DND-41 (cell line): ENCODE measurements around the gene PHLDB2.

Source experiments
- ATAC-seq: fragments of 200-7000 bp; cut with Tn5 transposase; 3 replicates; pipeline ENCODE4 v1.9.1; 2021; ENCODE audit warnings: low read depth; ENCODE audit not compliant: insufficient read depth
- DNase-seq: peaks from one replicate; pipeline ENCODE4 v3.0.0-alpha.2; 2020
- H2AFZ ChIP-seq: 2 replicates; pipeline ENCODE4 v1.6.0; 2012; ENCODE audit warnings: low read depth, low read length
- H3K27ac ChIP-seq: 2 replicates; pipeline ENCODE4 v1.5.1; 2012; ENCODE audit warnings: low read length, inconsistent platforms
- H3K27me3 ChIP-seq: fragments of 200-600 bp; sonication (generic); 2 replicates; pipeline ENCODE4 v1.6.0; 2012; ENCODE audit warnings: low read length, mild to moderate bottlenecking, inconsistent platforms; ENCODE audit not compliant: insufficient read depth, poor library complexity
- H3K36me3 ChIP-seq: 2 replicates; pipeline ENCODE4 v1.5.1; 2012; ENCODE audit warnings: low read length, inconsistent platforms; ENCODE audit not compliant: insufficient read depth
- H3K4me1 ChIP-seq: 2 replicates; pipeline ENCODE4 v1.5.1; 2012; ENCODE audit warnings: mild to moderate bottlenecking, low read length; ENCODE audit not compliant: insufficient read depth
- H3K4me2 ChIP-seq: 2 replicates; pipeline ENCODE4 v1.6.0; 2012; ENCODE audit warnings: mild to moderate bottlenecking, moderate library complexity, low read length, inconsistent platforms; ENCODE audit not compliant: insufficient read depth
- H3K4me3 ChIP-seq, 2 experiments: fragments of 200-600 bp in 1 of 2; shearing (Covaris generic) in 1 of 2; 2 replicates each; pipeline ENCODE4 v1.5.1; 2012 to 2016; ENCODE audit warnings: inconsistent platforms in 2 of 2, low read length in 2 of 2, mild to moderate bottlenecking in 2 of 2, low read depth in 1 of 2, moderate library complexity in 1 of 2
- H3K79me2 ChIP-seq: 2 replicates; pipeline ENCODE4 v1.6.0; 2012; ENCODE audit warnings: low read length, inconsistent platforms; ENCODE audit not compliant: insufficient read depth
- H3K9ac ChIP-seq: 2 replicates; pipeline ENCODE4 v1.6.0; 2012; ENCODE audit warnings: low read depth, mild to moderate bottlenecking, inconsistent platforms, low read length, moderate library complexity
- H3K9me3 ChIP-seq: 2 replicates; pipeline ENCODE4 v1.5.1; 2012; ENCODE audit warnings: low read length, moderate library complexity, mild to moderate bottlenecking, inconsistent platforms; ENCODE audit not compliant: insufficient read depth, severe bottlenecking
- H4K20me1 ChIP-seq: 2 replicates; pipeline ENCODE4 v1.6.0; 2012; ENCODE audit warnings: low read length; ENCODE audit not compliant: insufficient read depth
- CTCF ChIP-seq: IDR thresholded peaks from 2 replicates; pipeline ENCODE4 v1.5.1; 2012; ENCODE audit warnings: borderline replicate concordance, low read length, moderate library complexity, mild to moderate bottlenecking; ENCODE audit not compliant: poor library complexity, severe bottlenecking; ENCODE audit errors: extremely low read depth
- EZH2 ChIP-seq: IDR thresholded peaks from 3 replicates; pipeline ENCODE4 v1.6.1; 2012; ENCODE audit warnings: borderline replicate concordance, low read depth, mild to moderate bottlenecking, moderate library complexity, low read length, inconsistent platforms; ENCODE audit not compliant: severe bottlenecking

The PHLDB2 gene

GRCh38 chr3:111899966-111900365 is 40.9 kb downstream of the PHLDB2 start:
- Histone ChIP-seq H3K36me3 (no peaks in the 10 kb centered on the region), H3K27me3 (no peaks in the 10 kb centered on the region), H3K4me1 (no peaks in the 10 kb centered on the region), H3K79me2 (no peaks in the 10 kb centered on the region), H3K4me2 (no peak overlapping the region), H3K9me3 (no peaks in the 10 kb centered on the region), H4K20me1 (no peaks in the 10 kb centered on the region), H3K27ac (no peak overlapping the region), H3K4me3 (no peak overlapping the region), H2AFZ (no peak overlapping the region), H3K9ac (no peak overlapping the region)
- TF ChIP-seq EZH2: no peak
- no peak for TF ChIP-seq CTCF
- no peak for ATAC-seq
- DNase-seq: no peak

- ATAC-seq: no peak
- H3K36me3 ChIP-seq: no peaks in the 10 kb centered on the region
- no peak for DNase-seq
- H3K9me3 ChIP-seq: no peaks in the 10 kb centered on the region
- no peak overlapping the region for H3K4me3 ChIP-seq
- H3K9ac ChIP-seq: no peak overlapping the region
- no peak overlapping the region for H3K27ac ChIP-seq
- H3K4me1 ChIP-seq: no peaks in the 10 kb centered on the region
- TF ChIP-seq CTCF (no peak), EZH2 (no peak)
- no peaks in the 10 kb centered on the region for H3K27me3 ChIP-seq
- H3K4me2 ChIP-seq: no peak overlapping the region
- H3K79me2 ChIP-seq: no peaks in the 10 kb centered on the region
- H2AFZ ChIP-seq: no peak overlapping the region
- H4K20me1 ChIP-seq: no peaks in the 10 kb centered on the region
Measured at GRCh38 chr3:111901637-111902036, 42.6 kb downstream of the PHLDB2 start.

GRCh38 chr3:111902534-111902933 is 43.5 kb downstream of the PHLDB2 start:
- Histone ChIP-seq H3K27me3 (no peaks in the 10 kb centered on the region), H4K20me1 (no peaks in the 10 kb centered on the region), H3K4me3 (no peak overlapping the region), H3K9ac (no peak overlapping the region), H3K4me2 (no peak overlapping the region), H3K36me3 (no peaks in the 10 kb centered on the region), H3K27ac (no peak overlapping the region), H2AFZ (no peak overlapping the region), H3K4me1 (no peaks in the 10 kb centered on the region), H3K79me2 (no peaks in the 10 kb centered on the region), H3K9me3 (no peaks in the 10 kb centered on the region)
- no peak for DNase-seq
- no peak for TF ChIP-seq CTCF
- TF ChIP-seq EZH2: no peak
- no peak for ATAC-seq

GRCh38 chr3:111903067-111903511 is 44.0 kb downstream of the PHLDB2 start:
- Histone ChIP-seq H3K4me3 (no peak overlapping the region), H3K4me1 (no peaks in the 10 kb centered on the region), H3K27me3 (no peaks in the 10 kb centered on the region), H3K27ac (no peak overlapping the region), H4K20me1 (no peaks in the 10 kb centered on the region), H3K9me3 (no peaks in the 10 kb centered on the region), H3K79me2 (no peaks in the 10 kb centered on the region), H2AFZ (no peak overlapping the region), H3K36me3 (no peaks in the 10 kb centered on the region), H3K9ac (no peak overlapping the region), H3K4me2 (no peak overlapping the region)
- DNase-seq: no peak
- ATAC-seq: no peak
- TF ChIP-seq CTCF (no peak), EZH2 (no peak)
